NOMO-1 (cell line): ENCODE measurements around the gene ACOXL.
"Not testable (repeated sequence)": the region's sequence is repeated elsewhere in the genome, so short reads cannot be mapped to it uniquely, and the experiment has no call there.

Source experiments
- DNase-seq, 2 experiments: peaks; one replicate each; lab custom pipeline; 2025; ENCODE audit not compliant: unreplicated experiment in 2 of 2; lab: John Stamatoyannopoulos, UW

The ACOXL gene

GRCh38 chr2:110732422-110733413 is at the start of gene ACOXL:
Gene ACOXL (plus strand): TSS chr2:110732573. CDS start chr2:110768390, 35,817 bp downstream.
- no peak for DNase-seq

GRCh38 chr2:110682872-110683271 is 49.5 kb upstream of the ACOXL start:
- no peak for DNase-seq

GRCh38 chr2:110687775-110688484 is 44.4 kb upstream of the ACOXL start:
- DNase-seq, result not testable (repeated sequence)

GRCh38 chr2:110688594-110689091 is 43.7 kb upstream of the ACOXL start:
- DNase-seq, result no peak

- DNase-seq, result no peak
Measured at GRCh38 chr2:110690083-110690965, 42.0 kb upstream of the ACOXL start.

- DNase-seq, result no peak
Measured at GRCh38 chr2:110691612-110692258, 40.6 kb upstream of the ACOXL start.

- DNase-seq, result not testable (repeated sequence)
Measured at GRCh38 chr2:110695146-110695898, 37.1 kb upstream of the ACOXL start.

- not testable (repeated sequence) for DNase-seq
Measured at GRCh38 chr2:110698253-110698652, 34.1 kb upstream of the ACOXL start.

GRCh38 chr2:110702514-110703380 is 29.6 kb upstream of the ACOXL start:
- peak in 1 of 2 experiments; percentile 68 for DNase-seq

- no peak for DNase-seq
Measured at GRCh38 chr2:110707386-110707965, 24.9 kb upstream of the ACOXL start.

GRCh38 chr2:110708455-110708854 is 23.9 kb upstream of the ACOXL start:
- no peak for DNase-seq

GRCh38 chr2:110712737-110713136 is 19.6 kb upstream of the ACOXL start:
- DNase-seq, result no peak

GRCh38 chr2:110713513-110714362 is 18.6 kb upstream of the ACOXL start:
- no peak for DNase-seq

- peak; percentile 34 to 52 for DNase-seq
Measured at GRCh38 chr2:110714452-110715224, 17.7 kb upstream of the ACOXL start.

GRCh38 chr2:110716959-110717645 is 15.3 kb upstream of the ACOXL start:
- no peak for DNase-seq

- DNase-seq, result no peak
Measured at GRCh38 chr2:110717734-110718133, 14.6 kb upstream of the ACOXL start.
